Left ventricle myocardium superior (tissue), 1 donor: Measurements from ENCODE around the gene GZF1. TPM values are rescaled to one million over a fixed set of nuclear protein-coding genes. Genes with fewer than 3 reads are reported as not detected.

Source experiments
- ATAC-seq: fragments of 200-7000 bp; cut with Tn5 transposase; one replicate; pipeline ENCODE4 v1.9.1; 2020; ENCODE audit warnings: mild to moderate bottlenecking, moderate library complexity
- DNase-seq: peaks from one replicate; pipeline ENCODE4 v3.0.0-alpha.2; 2020
- intact Hi-C: fragments of 100-400 bp; cut with micrococcal nuclease; formaldehyde crosslinking; loops from one replicate; pipeline ENCODE4 v1.11.0; 2022
- total RNA-seq: library from RNA; stranded (reverse); fragmentation: NEBNext Ultra II Directional; extraction: Animal tissue kit (Norgen Biotek cat#: 25700); gene quantifications from one replicate; pipeline ENCODE4 v1.2.1, GENCODE V29; 2021
- donor health status: DM: no; HTN: yes; CAD: no; lungs with severe emphysema.

Gene GZF1
- total RNA-seq, 1 donor from 2014 or later: 26.7 TPM

DNA sequence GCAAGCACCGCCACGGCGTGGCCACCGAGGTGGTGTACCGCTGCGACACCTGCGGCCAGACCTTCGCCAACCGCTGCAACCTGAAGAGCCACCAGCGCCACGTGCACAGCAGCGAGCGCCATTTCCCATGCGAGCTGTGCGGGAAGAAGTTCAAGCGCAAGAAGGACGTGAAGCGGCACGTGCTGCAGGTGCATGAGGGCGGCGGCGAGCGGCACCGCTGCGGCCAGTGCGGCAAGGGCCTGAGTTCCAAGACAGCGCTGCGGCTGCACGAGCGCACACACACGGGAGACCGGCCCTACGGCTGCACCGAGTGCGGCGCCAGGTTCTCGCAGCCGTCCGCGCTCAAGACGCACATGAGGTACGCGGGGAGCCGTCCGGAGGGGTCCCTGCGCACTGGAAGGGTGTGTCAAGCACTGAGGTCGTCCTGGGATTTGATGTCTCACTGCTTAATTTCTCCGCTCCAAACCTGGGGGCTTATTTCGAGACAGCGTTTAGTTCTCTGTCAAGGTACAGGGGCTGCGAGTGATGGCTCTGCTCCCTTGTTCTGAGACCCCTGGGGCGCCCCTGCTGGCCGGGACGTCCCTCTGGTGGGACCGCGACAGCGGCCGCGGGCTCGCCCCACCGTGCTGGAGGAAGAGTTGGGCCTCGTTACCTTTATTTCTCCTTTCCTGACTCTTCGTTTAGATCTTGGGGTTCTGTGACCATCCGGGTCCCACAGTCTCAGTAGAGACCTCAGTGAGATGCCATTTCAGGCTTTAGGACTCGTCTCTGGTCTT is 3.6 kb downstream of the GZF1 start:
- DNase-seq (peak; percentile 34), ATAC-seq (no peak)
- intact Hi-C loops: loop anchor here (10.0 kb wide), 1 partner anchor 49 kb away; no protein-coding TSS in a partner anchor

- intact Hi-C loops: loop anchor here (10.0 kb wide), 1 partner anchor 48 kb away; no protein-coding TSS in a partner anchor
- ATAC-seq: no peak
- DNase-seq: no peak
Measured at GRCh38 chr20:23366384-23366783, 4.4 kb downstream of the GZF1 start.

GRCh38 chr20:23367770-23368169 is 5.8 kb downstream of the GZF1 start:
- intact Hi-C loops: loop anchor here (10.0 kb wide), 1 partner anchor 47 kb away; no protein-coding TSS in a partner anchor

GRCh38 chr20:23368316-23369071 is 6.5 kb downstream of the GZF1 start:
- DNase-seq: no peak
- intact Hi-C loops: loop anchor here (10.0 kb wide), 1 partner anchor 46 kb away; no protein-coding TSS in a partner anchor
- ATAC-seq: no peak

More at GRCh38 chr20:23367770-23368169, 5.8 kb downstream of the GZF1 start:
- DNase-seq (no peak), ATAC-seq (no peak)

DNA sequence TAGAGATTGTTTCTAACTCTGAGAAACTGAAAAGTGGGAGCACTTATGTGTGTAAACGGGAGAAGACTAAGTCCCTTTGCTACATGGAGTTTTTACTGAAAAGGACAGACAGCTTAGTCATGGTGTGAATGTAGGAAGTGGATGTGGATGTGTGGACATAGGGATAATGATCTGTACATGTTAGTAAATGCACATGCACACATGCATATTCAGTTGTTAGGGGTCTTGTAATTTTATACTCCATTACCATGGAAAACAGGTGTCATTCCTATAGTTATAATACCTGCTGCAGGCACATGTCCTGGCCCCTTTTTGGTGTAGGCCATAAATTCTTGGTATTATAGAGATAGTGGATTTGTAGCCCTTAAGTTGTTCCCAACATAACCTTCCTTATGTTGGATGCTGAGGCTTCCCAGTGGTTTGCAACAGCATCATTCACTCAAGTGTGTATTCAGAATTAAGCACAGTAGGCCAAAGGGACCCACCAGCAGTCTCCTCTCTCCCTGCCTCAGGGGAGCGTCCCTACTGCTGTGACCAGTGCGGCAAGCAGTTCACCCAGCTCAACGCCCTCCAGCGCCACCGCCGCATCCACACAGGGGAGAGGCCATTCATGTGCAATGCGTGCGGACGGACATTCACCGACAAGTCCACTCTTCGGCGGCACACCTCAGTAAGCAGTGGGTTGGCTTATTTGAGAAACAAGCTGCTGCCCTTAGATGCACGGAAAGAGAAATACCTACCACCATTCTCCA is 7.3 kb downstream of the GZF1 start:
- ATAC-seq: no peak
- intact Hi-C loops: loop anchor here (10.0 kb wide), 1 partner anchor 46 kb away; no protein-coding TSS in a partner anchor

DNA sequence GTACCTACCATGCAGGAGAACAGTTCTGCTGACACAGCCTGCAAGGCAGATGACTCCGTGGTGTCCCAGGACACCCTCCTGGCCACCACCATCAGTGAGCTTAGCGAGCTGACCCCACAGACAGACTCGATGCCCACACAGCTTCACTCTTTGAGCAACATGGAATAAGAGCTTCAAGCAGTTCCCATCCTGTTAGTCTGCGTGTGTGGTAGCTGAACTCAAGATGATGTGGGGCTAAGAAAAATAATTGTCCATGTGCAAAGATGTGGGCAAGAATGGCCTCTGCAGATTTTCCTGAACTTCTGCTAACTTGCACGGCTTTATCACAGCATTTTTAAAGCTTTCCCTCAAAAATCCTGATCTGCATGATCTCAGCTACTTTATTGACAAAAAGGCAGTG is 8.3 kb downstream of the GZF1 start:
- DNase-seq: no peak
- no peak for ATAC-seq
- intact Hi-C loops: no loop called here

More for the DNA sequence above, 7.3 kb downstream of the GZF1 start:
- DNase-seq: no peak

- no peak for DNase-seq
- no peak for ATAC-seq
- intact Hi-C loops: no loop called here
Measured at GRCh38 chr20:23370873-23371272, 8.9 kb downstream of the GZF1 start.

DNA sequence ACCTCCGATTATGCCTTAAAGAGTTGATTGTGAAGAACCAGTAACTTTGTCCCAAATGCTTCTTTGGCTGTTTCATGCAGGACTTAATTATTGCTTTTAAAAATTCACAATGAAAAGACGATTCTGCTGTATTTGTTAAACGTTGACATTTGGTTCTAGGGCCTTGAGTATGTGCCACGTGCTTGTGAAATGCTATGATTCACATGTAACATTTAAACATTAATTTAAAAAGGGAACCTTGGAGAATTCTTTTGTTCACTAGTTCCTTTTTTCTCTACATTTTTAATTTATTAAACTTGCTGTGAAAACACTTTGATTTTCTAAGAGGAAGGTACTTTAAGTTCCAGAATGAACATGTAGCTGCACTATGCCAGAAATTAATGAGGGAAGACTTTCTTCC is 9.5 kb downstream of the GZF1 start:
- no peak for ATAC-seq
- intact Hi-C loops: no loop called here
- DNase-seq: no peak

- DNase-seq (no peak), ATAC-seq (peak; percentile 36)
- intact Hi-C loops: no loop called here
Measured at GRCh38 chr20:23374441-23374840, 12.5 kb downstream of the GZF1 start.

- ATAC-seq (no peak), DNase-seq (no peak)
- intact Hi-C loops: no loop called here
Measured at GRCh38 chr20:23375827-23376226, 13.8 kb downstream of the GZF1 start.

GRCh38 chr20:23379772-23380171 is 17.8 kb downstream of the GZF1 start:
- DNase-seq (no peak), ATAC-seq (no peak)
- intact Hi-C loops: no loop called here

- intact Hi-C loops: no loop called here
Measured at GRCh38 chr20:23381876-23382275, 19.9 kb downstream of the GZF1 start.

GRCh38 chr20:23386304-23387117 is 24.5 kb downstream of the GZF1 start:
- DNase-seq (no peak), ATAC-seq (no peak)
- intact Hi-C loops: no loop called here

More at GRCh38 chr20:23381876-23382275, 19.9 kb downstream of the GZF1 start:
- ATAC-seq (no peak), DNase-seq (no peak)

GRCh38 chr20:23387118-23387443 is 25.1 kb downstream of the GZF1 start:
- no peak for ATAC-seq
- no peak for DNase-seq
- intact Hi-C loops: no loop called here

DNA sequence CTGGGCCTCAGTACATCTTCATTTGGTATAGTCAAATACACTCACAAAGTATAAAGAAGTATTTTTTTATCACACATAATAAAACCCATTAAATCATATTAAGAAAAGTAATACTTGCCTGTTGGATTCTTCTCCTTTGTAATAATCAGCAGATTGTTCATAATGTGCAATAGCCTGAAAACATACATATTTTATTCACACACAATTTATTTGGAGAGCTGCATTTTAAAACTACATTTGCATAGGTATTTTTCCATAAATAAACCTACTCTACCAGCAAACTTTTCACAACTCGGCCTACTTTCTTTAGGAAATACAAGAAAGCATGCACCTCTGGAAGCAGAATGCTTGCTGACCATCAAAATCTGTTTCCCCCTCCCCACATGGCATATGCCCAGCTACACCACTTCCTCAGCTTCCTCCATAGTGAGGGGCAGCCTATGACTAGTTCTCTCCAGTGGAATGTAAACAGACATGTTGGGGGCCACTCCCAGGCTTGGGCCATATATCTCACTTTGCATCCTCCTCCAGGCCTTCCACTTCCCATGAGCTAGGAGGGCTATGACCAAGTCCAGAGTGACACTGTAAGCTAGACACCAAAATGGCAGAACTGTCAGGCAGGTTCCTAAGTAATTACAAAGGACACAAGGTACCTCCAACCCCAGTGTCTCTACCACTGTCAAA is 28.3 kb downstream of the GZF1 start:
- DNase-seq: no peak
- intact Hi-C loops: no loop called here
- no peak for ATAC-seq

- ATAC-seq (no peak), DNase-seq (no peak)
- intact Hi-C loops: no loop called here
Measured at GRCh38 chr20:23391707-23392310, 29.8 kb downstream of the GZF1 start.

- intact Hi-C loops: no loop called here
- DNase-seq: no peak
- ATAC-seq: no peak
Measured at GRCh38 chr20:23393996-23394775, 32.2 kb downstream of the GZF1 start.
